ENCODE data around the gene IFNL2. TPM values are rescaled to one million over a fixed set of nuclear protein-coding genes. Genes with fewer than 3 reads are reported as not detected.
"Not testable (repeated sequence)": the region's sequence is repeated elsewhere in the genome, so short reads cannot be mapped to it uniquely, and the experiment has no call there.

IFNL2 gene
- total RNA-seq, 1 donor from 2014 or later: not detected

GRCh38 chr19:39252458-39252857 lies 15.7 kb upstream of the IFNL2 start:
- intact Hi-C loops (cut with micrococcal nuclease): no loop called here

DNA sequence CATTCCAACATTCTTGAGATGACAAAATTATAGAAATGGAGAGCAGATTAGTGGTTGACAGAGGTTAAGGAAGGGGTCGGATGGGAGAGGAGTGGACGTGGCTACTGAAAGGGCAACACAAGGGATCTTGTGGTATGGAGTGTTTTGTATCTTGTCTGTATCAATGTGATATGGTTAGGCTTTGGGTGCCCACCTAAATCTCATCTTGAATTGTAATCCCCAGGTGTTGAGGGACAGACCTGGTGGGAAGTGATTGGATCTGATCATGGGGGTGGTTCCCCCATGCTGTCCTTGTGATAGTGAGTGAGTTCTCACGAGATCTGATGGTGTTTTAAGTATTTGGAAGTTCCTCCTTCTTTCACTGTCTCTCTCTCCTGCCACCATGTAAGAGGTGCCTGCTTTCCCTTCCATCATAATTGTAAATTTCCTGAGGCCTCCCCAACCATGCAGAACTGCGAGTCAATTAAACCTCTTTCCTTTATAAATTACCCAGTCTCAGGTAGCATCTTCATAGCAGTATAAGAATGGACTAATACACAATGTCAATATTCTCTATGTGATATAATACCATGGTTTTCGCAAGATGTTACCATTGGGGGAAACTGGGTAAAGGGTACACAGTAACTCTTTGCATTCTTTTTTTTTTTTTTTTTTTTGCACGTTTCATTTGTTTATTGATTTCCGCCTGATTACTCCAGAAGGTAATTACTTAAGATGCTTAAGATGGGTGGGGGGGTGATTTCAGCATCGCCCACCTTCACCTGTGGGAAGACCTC lies 14.6 kb upstream of the IFNL2 start:
- intact Hi-C loops (cut with micrococcal nuclease): no loop called here

GRCh38 chr19:39254531-39255345 lies 13.5 kb upstream of the IFNL2 start:
- intact Hi-C loops (cut with micrococcal nuclease): no loop called here

DNA sequence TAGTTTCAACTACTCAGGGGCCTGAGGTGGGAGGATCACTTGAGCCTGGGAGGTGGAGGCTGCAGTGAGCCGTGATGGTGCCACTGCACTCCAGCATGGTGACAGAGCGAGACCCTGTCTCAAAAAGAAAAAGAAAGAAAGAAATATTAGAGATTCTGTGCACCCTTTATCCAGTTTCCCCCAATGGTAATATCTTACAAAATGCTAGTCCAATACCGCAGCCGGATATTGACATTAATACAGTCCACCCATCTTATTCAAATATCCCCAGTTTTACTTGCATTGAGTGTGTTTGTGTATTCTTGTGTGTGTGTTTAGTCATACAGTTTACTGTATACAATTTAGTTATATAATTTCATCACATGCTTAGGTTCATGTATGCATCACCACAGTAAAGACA lies 11.0 kb upstream of the IFNL2 start:
- intact Hi-C loops (cut with micrococcal nuclease): no loop called here

- intact Hi-C loops (cut with micrococcal nuclease): no loop called here
These were observed 6.5 kb upstream of the IFNL2 start for GRCh38 chr19:39261704-39262103.

GRCh38 chr19:39262496-39262895 lies 5.7 kb upstream of the IFNL2 start:
- intact Hi-C loops (cut with micrococcal nuclease): no loop called here

GRCh38 chr19:39263912-39264305 lies 4.3 kb upstream of the IFNL2 start:
- intact Hi-C loops (cut with micrococcal nuclease): no loop called here

DNA sequence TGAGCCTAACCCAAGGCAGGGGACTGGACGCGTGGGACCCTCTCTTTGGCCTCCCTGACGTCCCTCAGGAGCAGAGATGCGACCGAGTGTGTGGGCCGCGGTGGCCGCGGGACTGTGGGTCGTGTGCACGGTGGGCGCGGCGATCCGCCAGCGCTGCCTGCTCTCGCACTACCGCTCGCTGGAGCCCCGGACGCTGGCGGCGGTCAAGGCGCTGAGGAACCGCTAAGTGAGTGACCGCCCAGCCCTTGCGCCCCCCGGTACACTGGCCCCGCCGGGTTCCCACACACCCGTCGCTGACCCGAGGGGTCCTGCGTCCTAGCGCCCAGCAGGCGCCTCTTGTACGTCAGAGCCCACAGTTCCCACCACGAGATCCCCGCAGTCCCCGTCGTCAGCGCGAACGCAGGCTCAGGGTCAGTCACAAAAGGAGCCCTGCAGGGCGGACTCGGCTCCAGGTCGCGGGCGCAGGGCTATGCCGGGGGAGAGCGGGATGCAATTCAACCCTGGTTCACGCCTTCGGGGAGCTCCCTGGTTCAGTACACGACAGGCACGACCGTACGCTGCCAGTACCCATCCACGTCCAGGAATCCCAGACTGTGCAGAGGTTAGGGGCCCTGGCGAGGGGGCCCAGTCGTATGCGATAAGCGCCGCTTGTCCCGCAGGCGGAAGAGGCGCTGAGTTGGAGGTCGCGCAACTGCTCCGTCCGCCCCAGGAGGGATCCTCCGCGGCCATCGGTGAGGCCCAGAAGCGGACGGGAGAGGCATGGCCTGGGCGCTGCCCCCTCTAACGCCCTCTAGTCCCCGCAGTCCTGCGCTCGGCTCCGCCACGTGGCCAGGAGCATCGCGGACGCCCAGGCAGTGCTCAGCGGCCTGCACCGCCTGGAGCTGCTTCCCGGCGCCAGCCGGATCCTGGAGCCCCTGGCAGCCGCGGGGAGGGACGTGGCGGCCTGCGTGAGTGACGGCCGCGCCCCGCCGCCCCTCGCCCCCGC lies 3.6 kb upstream of the IFNL2 start:
- intact Hi-C loops (cut with micrococcal nuclease): no loop called here

GRCh38 chr19:39265321-39265916 lies 2.8 kb upstream of the IFNL2 start:
- intact Hi-C loops (cut with micrococcal nuclease): no loop called here

DNA sequence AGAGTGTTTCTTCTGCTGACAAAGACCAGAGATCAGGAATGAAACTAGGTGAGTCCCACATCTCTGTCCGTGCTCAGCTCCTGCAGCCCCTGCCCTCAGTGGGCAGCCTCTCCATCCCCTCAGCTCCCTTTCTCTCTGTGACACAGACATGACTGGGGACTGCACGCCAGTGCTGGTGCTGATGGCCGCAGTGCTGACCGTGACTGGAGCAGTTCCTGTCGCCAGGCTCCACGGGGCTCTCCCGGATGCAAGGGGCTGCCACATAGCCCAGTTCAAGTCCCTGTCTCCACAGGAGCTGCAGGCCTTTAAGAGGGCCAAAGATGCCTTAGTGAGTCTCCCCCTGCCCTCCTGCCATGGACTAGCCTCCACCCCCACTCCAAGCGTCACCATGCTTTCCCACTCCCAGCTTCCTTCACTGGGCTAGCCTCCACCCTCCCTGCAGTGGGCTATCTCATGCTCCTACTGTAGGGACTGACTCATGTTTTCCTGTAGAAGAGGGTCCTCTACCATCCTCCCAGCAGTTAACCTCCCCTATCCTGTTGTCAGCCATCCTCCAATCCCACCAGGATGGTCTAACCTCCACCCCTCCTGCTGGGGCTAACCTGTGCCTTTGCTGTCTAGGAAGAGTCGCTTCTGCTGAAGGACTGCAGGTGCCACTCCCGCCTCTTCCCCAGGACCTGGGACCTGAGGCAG lies 481 bp downstream of the IFNL2 start:
- intact Hi-C loops (cut with micrococcal nuclease): not testable (repeated sequence)

DNA sequence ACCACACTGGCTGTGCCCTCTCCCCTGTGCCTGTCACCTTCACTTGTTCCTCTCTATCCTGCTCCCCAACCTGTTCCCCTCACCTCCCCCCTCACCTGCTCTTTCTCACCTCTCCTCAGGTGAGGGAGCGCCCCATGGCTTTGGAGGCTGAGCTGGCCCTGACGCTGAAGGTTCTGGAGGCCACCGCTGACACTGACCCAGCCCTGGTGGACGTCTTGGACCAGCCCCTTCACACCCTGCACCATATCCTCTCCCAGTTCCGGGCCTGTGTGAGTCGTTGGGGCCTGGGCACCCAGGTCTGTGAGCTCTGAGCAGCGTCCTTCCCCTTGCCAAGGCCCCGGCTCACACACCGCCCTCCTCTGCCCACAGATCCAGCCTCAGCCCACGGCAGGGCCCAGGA lies 1.2 kb downstream of the IFNL2 start:
- intact Hi-C loops (cut with micrococcal nuclease): not testable (repeated sequence)

- intact Hi-C loops (cut with micrococcal nuclease): no loop called here
These were observed 2.1 kb downstream of the IFNL2 start for GRCh38 chr19:39270036-39270871.

DNA sequence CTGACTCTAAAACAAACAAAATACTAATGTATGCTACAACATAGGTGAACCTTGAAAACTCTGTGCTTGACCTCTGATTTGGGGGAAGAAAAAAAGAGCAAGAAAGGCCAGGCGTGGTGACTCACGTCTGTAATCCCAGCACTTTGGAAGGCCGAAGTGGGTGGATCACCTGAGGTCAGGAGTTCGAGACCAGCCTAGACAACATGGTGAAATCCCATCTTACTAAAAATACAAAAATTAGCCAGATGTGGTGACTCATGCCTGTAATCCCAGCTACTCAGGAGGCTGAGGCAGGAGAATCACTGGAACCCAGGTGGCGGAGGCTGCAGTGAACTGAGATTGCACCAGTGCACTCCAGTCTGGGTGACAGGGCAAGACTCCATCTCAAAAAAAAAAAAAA lies 5.7 kb downstream of the IFNL2 start:
- intact Hi-C loops (cut with micrococcal nuclease): not testable (repeated sequence)

DNA sequence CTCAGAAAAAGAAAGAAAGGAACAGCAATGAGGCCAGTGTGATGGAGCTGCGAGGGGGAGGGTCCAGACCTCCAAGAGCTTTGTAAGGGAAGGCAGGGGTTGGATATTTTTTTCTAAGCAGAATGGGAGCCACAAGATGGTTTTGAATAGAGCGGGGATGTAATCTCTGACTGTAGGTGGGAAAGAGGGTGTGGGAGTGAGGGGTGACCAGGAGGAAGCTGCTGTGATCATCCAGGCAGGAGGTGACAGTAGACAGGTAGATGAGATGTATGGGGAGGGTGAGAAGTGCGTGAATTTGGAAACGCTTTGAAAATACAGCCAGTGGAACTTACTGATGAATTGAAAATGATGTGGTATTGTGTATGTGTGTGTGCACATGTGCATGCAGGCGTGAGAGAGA lies 7.4 kb downstream of the IFNL2 start:
- intact Hi-C loops (cut with micrococcal nuclease): no loop called here

- intact Hi-C loops (cut with micrococcal nuclease): no loop called here
These were observed 8.5 kb downstream of the IFNL2 start for GRCh38 chr19:39276740-39277139.

DNA sequence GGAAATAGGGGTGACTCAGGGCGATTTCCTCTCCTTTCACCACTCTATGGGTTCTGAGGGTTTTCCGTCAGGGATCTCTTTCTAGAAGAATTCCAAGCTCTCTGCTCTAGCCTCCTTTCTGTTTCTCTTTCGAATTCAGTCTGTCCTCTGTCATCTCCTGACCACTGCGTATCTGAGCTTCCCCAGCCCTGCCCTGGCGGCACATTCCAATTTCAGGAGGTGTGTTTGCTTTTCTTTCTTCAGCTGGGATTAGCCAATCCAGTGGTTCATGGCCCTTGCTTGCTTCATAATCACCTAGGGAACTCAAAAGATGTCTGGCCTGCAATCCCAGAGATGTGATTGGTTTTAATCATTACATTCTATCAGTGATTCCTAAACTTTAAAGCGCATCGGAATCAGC lies 9.4 kb downstream of the IFNL2 start:
- intact Hi-C loops (cut with micrococcal nuclease): no loop called here

DNA sequence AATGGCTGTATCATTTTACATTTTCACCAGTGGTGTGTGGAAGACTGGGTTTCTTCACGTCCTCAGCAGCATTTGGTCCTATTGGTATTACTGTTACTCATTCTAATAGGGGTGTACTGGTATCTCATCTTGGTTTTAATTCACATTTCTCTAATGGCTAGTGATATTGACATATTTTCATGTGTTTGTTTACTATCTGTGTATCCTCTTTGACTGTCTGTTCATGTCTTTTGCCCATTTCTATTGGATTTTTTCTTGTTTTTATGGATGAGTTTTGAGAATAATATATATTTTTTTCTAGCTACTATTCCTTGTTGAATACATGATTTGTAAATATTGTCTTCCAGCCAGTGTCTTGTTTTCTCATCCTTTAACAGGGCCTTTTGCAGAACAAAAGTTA lies 13.8 kb downstream of the IFNL2 start:
- intact Hi-C loops (cut with micrococcal nuclease): no loop called here

DNA sequence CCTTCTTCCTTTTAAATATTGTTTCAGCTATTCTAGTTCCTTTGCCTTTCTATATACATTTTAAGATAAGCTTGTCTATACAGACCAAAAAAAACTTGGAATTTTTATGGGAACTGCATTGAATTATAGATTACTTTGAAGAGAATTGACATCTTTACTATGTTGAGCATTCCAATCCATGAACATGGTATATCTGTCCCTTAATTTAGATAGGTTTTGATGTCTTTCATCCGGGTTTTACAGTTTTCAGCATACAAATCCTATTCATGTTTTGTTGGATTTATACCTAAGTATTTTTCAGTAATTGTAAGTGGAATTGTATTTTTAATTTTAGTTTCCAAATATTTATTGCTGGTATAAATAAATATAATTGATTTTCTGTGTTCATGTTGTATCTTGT lies 15.8 kb downstream of the IFNL2 start:
- intact Hi-C loops (cut with micrococcal nuclease): no loop called here

GRCh38 chr19:39293394-39293793 lies 25.2 kb downstream of the IFNL2 start:
- intact Hi-C loops (cut with micrococcal nuclease): no loop called here

Measured in T-helper 2 cell treated with Interferon-gamma antibody and Interleukin-4, amounts not matched to agents 100 ng/mL and 5 ng/mL, for 36 hours (primary cell).